ENCODE results near the gene LYRM4.

Gene LYRM4

GRCh38 chr6:5098501-5099270 lies 162.1 kb downstream of the LYRM4 start:
- TF ChIP-seq, protein P1, sequence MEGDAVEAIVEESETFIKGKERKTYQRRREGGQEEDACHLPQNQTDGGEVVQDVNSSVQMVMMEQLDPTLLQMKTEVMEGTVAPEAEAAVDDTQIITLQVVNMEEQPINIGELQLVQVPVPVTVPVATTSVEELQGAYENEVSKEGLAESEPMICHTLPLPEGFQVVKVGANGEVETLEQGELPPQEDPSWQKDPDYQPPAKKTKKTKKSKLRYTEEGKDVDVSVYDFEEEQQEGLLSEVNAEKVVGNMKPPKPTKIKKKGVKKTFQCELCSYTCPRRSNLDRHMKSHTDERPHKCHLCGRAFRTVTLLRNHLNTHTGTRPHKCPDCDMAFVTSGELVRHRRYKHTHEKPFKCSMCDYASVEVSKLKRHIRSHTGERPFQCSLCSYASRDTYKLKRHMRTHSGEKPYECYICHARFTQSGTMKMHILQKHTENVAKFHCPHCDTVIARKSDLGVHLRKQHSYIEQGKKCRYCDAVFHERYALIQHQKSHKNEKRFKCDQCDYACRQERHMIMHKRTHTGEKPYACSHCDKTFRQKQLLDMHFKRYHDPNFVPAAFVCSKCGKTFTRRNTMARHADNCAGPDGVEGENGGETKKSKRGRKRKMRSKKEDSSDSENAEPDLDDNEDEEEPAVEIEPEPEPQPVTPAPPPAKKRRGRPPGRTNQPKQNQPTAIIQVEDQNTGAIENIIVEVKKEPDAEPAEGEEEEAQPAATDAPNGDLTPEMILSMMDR (IDR thresholded peaks at IDR 0.05; ENCODE audit: insufficient read depth, low read length, poor library complexity, severe bottlenecking): no peak
- no peak for TF ChIP-seq EZH2phosphoT487 (conservative IDR thresholded peaks at IDR 0.05; ENCODE audit: low read length)
- H3K4me3 ChIP-seq (ENCODE audit: insufficient read depth, low read length, poor library complexity, severe bottlenecking): no peak overlapping the region
- H2AFZ ChIP-seq (ENCODE audit: low read depth, low read length, severe bottlenecking): no peak overlapping the region
- H4K20me1 ChIP-seq (ENCODE audit: low read depth, low read length): no peaks in the 10 kb centered on the region
- no peaks in the 10 kb centered on the region for H3K36me3 ChIP-seq (ENCODE audit: low read length)
- H3K9me3 ChIP-seq (ENCODE audit: insufficient read depth, low read length): no peaks in the 10 kb centered on the region
- H3K4me2 ChIP-seq (ENCODE audit: low read depth, low read length, poor library complexity, severe bottlenecking): no peak overlapping the region
- H3F3A ChIP-seq (ENCODE audit: insufficient read depth): no peaks in the 10 kb centered on the region
- H3K9ac ChIP-seq (ENCODE audit: low read length): no peak overlapping the region
- no peak overlapping the region for H3K27ac ChIP-seq (ENCODE audit: low read depth, low read length)
- no peaks in the 10 kb centered on the region for H3K27me3 ChIP-seq (ENCODE audit: low read length)
- H3K9me2 ChIP-seq (replicated peaks; ENCODE audit: insufficient read depth, low read length): no peaks in the 10 kb centered on the region
- H3K79me2 ChIP-seq (ENCODE audit: insufficient read depth, low read length): no peaks in the 10 kb centered on the region

GRCh38 chr6:5096482-5096881 lies 164.3 kb downstream of the LYRM4 start:
- Histone ChIP-seq H3K27me3 (ENCODE audit: low read length) (no peaks in the 10 kb centered on the region), H3K4me2 (ENCODE audit: low read depth, low read length, poor library complexity, severe bottlenecking) (no peak overlapping the region), H3K9me3 (ENCODE audit: insufficient read depth, low read length) (no peaks in the 10 kb centered on the region), H3K9ac (ENCODE audit: low read length) (no peak overlapping the region), H3K9me2 (replicated peaks; ENCODE audit: insufficient read depth, low read length) (no peaks in the 10 kb centered on the region), H4K20me1 (ENCODE audit: low read depth, low read length) (no peaks in the 10 kb centered on the region), H3K4me3 (ENCODE audit: insufficient read depth, low read length, poor library complexity, severe bottlenecking) (no peak overlapping the region), H2AFZ (ENCODE audit: low read depth, low read length, severe bottlenecking) (no peak overlapping the region), H3K27ac (ENCODE audit: low read depth, low read length) (no peak overlapping the region), H3K36me3 (ENCODE audit: low read length) (no peaks in the 10 kb centered on the region), H3K79me2 (ENCODE audit: insufficient read depth, low read length) (no peaks in the 10 kb centered on the region), H3F3A (ENCODE audit: insufficient read depth) (no peaks in the 10 kb centered on the region)
- TF ChIP-seq, protein P1 (IDR thresholded peaks at IDR 0.05; ENCODE audit: insufficient read depth, low read length, poor library complexity, severe bottlenecking): no peak
- TF ChIP-seq EZH2phosphoT487 (conservative IDR thresholded peaks at IDR 0.05; ENCODE audit: low read length): no peak

- no peak overlapping the region for H3K4me2 ChIP-seq (ENCODE audit: low read depth, low read length, poor library complexity, severe bottlenecking)
- H3K9ac ChIP-seq (ENCODE audit: low read length): no peak overlapping the region
- no peaks in the 10 kb centered on the region for H3K36me3 ChIP-seq (ENCODE audit: low read length)
- H3K27ac ChIP-seq (ENCODE audit: low read depth, low read length): no peak overlapping the region
- no peaks in the 10 kb centered on the region for H4K20me1 ChIP-seq (ENCODE audit: low read depth, low read length)
- H2AFZ ChIP-seq (ENCODE audit: low read depth, low read length, severe bottlenecking): no peak overlapping the region
- no peak for TF ChIP-seq EZH2phosphoT487 (conservative IDR thresholded peaks at IDR 0.05; ENCODE audit: low read length)
- TF ChIP-seq, protein P1 (IDR thresholded peaks at IDR 0.05; ENCODE audit: insufficient read depth, low read length, poor library complexity, severe bottlenecking): no peak
- no peaks in the 10 kb centered on the region for H3K27me3 ChIP-seq (ENCODE audit: low read length)
- no peak overlapping the region for H3K4me3 ChIP-seq (ENCODE audit: insufficient read depth, low read length, poor library complexity, severe bottlenecking)
- H3K9me2 ChIP-seq (replicated peaks; ENCODE audit: insufficient read depth, low read length): no peaks in the 10 kb centered on the region
- H3F3A ChIP-seq (ENCODE audit: insufficient read depth): no peaks in the 10 kb centered on the region
- H3K9me3 ChIP-seq (ENCODE audit: insufficient read depth, low read length): no peaks in the 10 kb centered on the region
- no peaks in the 10 kb centered on the region for H3K79me2 ChIP-seq (ENCODE audit: insufficient read depth, low read length)
These were observed 165.5 kb downstream of the LYRM4 start for GRCh38 chr6:5095236-5095635.

Measured in SU-DHL-6 (cell line).